Measurements from ENCODE around the gene LYPD6. TPM values are rescaled to one million over a fixed set of nuclear protein-coding genes. Genes with fewer than 3 reads are reported as not detected.
"Not testable (repeated sequence)": the region's sequence is repeated elsewhere in the genome, so short reads cannot be mapped to it uniquely, and the experiment has no call there.

Gene LYPD6
- total RNA-seq, 1 donor from 2014 or later: not detected

GRCh38 chr2:149506808-149507207 is 176.4 kb downstream of the LYPD6 start:
- intact Hi-C loops (cut with micrococcal nuclease): not testable (repeated sequence)

- intact Hi-C loops (cut with micrococcal nuclease): no loop called here
Observed at GRCh38 chr2:149507974-149508373, 177.6 kb downstream of the LYPD6 start.

GRCh38 chr2:149513461-149513860 is 183.1 kb downstream of the LYPD6 start:
- intact Hi-C loops (cut with micrococcal nuclease): no loop called here
